GM18858 (cell line): ENCODE data around the gene F12.
"Not testable (repeated sequence)": the region's sequence is repeated elsewhere in the genome, so short reads cannot be mapped to it uniquely, and the experiment has no call there.

Experiments
- ATAC-seq: cut with Tn5 transposase; IDR thresholded peaks from one replicate; pipeline ENCODE4 v1.9.1; 2021; ENCODE audit not compliant: unreplicated experiment

F12 gene

GRCh38 chr5:177370488-177371119 lies 38.8 kb downstream of the F12 start:
- no peak for ATAC-seq

- no peak for ATAC-seq
Measured at GRCh38 chr5:177369645-177370440, 39.5 kb downstream of the F12 start.

GRCh38 chr5:177368869-177369644 lies 40.3 kb downstream of the F12 start:
- ATAC-seq: no peak

GRCh38 chr5:177367981-177368868 lies 41.1 kb downstream of the F12 start:
- no peak for ATAC-seq

GRCh38 chr5:177367323-177367848 lies 42.0 kb downstream of the F12 start:
- ATAC-seq: no peak

- no peak for ATAC-seq
Measured at GRCh38 chr5:177366528-177367322, 42.6 kb downstream of the F12 start.

GRCh38 chr5:177365845-177366527 lies 43.4 kb downstream of the F12 start:
- no peak for ATAC-seq

GRCh38 chr5:177364159-177364962 lies 45.0 kb downstream of the F12 start:
- no peak for ATAC-seq

- no peak for ATAC-seq
Measured at GRCh38 chr5:177363565-177363964, 45.8 kb downstream of the F12 start.

- no peak for ATAC-seq
Measured at GRCh38 chr5:177362610-177363507, 46.5 kb downstream of the F12 start.

GRCh38 chr5:177362292-177362609 lies 47.1 kb downstream of the F12 start:
- no peak for ATAC-seq

GRCh38 chr5:177361418-177362291 lies 47.7 kb downstream of the F12 start:
- no peak for ATAC-seq

- ATAC-seq: not testable (repeated sequence)
Measured at GRCh38 chr5:177360740-177361139, 48.6 kb downstream of the F12 start.

- no peak for ATAC-seq
Measured at GRCh38 chr5:177359860-177360259, 49.5 kb downstream of the F12 start.

GRCh38 chr5:177359451-177359851 lies 49.9 kb downstream of the F12 start:
- no peak for ATAC-seq

- no peak for ATAC-seq
Measured at GRCh38 chr5:177358370-177358819, 51.0 kb downstream of the F12 start.
